Liver (tissue), 3 donors: Measurements from ENCODE around the gene LYPD3.

Experiments
- EGR1 ChIP-seq, 2 donors: IDR thresholded peaks; 2 replicates each; pipeline ENCODE4 v1.6.1; 2016 to 2018; ENCODE audit warnings: antibody characterized with exemption in 2 of 2, low read depth in 2 of 2
- GABPA ChIP-seq, 2 donors: IDR thresholded peaks in 1 of 2; conservative IDR thresholded peaks in 1 of 2; 2 replicates each; pipeline ENCODE4 v1.6.1; 2016; ENCODE audit warnings: antibody characterized with exemption in 2 of 2, mild to moderate bottlenecking in 1 of 2, moderate library complexity in 1 of 2
- RAD21 ChIP-seq, 2 donors: IDR thresholded peaks; 2 replicates each; pipeline ENCODE4 v1.6.1; 2016; ENCODE audit warnings: antibody characterized with exemption in 2 of 2, mild to moderate bottlenecking in 2 of 2
- SP1 ChIP-seq: IDR thresholded peaks from 2 replicates; pipeline ENCODE4 v1.6.1; 2018; ENCODE audit warnings: antibody characterized with exemption, mild to moderate bottlenecking
- TF ChIP-seq, protein P1 (sequence below): fragments of 150-350 bp; IDR thresholded peaks from 2 replicates; pipeline ENCODE4 v1.5.1; 2017; ENCODE audit warnings: improper control_type of control experiment, low read depth, low read length; ENCODE audit not compliant: missing input control
- TF ChIP-seq, protein P2 (sequence below): IDR thresholded peaks from 2 replicates; pipeline ENCODE4 v1.6.1; 2016; ENCODE audit warnings: antibody characterized with exemption, mild to moderate bottlenecking
- TF ChIP-seq, protein P3 (sequence below): IDR thresholded peaks from 2 replicates; pipeline ENCODE4 v1.6.1; 2016; ENCODE audit warnings: antibody characterized with exemption
- donor health status: healthy.
- donor health status: healthy.

DNA sequence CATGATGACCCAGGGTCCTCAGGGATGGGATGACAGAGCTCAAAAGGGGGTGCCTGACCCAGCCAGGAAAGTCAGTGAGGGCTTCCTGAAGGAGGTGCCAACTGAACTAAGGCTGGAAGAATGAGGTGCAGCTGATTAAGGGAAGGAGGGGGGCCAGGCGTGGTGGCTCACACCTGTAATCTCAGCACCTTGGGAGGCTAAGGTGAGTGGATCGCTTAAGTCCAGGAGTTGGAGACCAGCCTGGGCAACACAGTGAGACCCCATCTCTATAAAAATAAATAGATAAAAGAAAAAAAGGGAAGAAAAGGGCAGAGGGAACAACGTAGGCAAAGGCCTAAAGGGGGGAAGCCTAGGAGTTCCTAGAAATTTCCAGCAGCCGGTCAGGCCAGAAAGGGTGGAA lies 9.1 kb upstream of the LYPD3 start:
- TF ChIP-seq, protein P1, sequence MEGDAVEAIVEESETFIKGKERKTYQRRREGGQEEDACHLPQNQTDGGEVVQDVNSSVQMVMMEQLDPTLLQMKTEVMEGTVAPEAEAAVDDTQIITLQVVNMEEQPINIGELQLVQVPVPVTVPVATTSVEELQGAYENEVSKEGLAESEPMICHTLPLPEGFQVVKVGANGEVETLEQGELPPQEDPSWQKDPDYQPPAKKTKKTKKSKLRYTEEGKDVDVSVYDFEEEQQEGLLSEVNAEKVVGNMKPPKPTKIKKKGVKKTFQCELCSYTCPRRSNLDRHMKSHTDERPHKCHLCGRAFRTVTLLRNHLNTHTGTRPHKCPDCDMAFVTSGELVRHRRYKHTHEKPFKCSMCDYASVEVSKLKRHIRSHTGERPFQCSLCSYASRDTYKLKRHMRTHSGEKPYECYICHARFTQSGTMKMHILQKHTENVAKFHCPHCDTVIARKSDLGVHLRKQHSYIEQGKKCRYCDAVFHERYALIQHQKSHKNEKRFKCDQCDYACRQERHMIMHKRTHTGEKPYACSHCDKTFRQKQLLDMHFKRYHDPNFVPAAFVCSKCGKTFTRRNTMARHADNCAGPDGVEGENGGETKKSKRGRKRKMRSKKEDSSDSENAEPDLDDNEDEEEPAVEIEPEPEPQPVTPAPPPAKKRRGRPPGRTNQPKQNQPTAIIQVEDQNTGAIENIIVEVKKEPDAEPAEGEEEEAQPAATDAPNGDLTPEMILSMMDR, result no peak
- TF ChIP-seq GABPA (IDR thresholded peaks at IDR 0.05 in 1 of 2, conservative IDR thresholded peaks at IDR 0.05 in 1 of 2) (no peak), RAD21 (IDR thresholded peaks at IDR 0.05) (no peak), EGR1 (IDR thresholded peaks at IDR 0.05; ENCODE audit: low read depth in 2 of 2) (no peak), SP1 (no peak)
- TF ChIP-seq, protein P2, sequence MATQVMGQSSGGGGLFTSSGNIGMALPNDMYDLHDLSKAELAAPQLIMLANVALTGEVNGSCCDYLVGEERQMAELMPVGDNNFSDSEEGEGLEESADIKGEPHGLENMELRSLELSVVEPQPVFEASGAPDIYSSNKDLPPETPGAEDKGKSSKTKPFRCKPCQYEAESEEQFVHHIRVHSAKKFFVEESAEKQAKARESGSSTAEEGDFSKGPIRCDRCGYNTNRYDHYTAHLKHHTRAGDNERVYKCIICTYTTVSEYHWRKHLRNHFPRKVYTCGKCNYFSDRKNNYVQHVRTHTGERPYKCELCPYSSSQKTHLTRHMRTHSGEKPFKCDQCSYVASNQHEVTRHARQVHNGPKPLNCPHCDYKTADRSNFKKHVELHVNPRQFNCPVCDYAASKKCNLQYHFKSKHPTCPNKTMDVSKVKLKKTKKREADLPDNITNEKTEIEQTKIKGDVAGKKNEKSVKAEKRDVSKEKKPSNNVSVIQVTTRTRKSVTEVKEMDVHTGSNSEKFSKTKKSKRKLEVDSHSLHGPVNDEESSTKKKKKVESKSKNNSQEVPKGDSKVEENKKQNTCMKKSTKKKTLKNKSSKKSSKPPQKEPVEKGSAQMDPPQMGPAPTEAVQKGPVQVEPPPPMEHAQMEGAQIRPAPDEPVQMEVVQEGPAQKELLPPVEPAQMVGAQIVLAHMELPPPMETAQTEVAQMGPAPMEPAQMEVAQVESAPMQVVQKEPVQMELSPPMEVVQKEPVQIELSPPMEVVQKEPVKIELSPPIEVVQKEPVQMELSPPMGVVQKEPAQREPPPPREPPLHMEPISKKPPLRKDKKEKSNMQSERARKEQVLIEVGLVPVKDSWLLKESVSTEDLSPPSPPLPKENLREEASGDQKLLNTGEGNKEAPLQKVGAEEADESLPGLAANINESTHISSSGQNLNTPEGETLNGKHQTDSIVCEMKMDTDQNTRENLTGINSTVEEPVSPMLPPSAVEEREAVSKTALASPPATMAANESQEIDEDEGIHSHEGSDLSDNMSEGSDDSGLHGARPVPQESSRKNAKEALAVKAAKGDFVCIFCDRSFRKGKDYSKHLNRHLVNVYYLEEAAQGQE, result no peak
- TF ChIP-seq, protein P3, sequence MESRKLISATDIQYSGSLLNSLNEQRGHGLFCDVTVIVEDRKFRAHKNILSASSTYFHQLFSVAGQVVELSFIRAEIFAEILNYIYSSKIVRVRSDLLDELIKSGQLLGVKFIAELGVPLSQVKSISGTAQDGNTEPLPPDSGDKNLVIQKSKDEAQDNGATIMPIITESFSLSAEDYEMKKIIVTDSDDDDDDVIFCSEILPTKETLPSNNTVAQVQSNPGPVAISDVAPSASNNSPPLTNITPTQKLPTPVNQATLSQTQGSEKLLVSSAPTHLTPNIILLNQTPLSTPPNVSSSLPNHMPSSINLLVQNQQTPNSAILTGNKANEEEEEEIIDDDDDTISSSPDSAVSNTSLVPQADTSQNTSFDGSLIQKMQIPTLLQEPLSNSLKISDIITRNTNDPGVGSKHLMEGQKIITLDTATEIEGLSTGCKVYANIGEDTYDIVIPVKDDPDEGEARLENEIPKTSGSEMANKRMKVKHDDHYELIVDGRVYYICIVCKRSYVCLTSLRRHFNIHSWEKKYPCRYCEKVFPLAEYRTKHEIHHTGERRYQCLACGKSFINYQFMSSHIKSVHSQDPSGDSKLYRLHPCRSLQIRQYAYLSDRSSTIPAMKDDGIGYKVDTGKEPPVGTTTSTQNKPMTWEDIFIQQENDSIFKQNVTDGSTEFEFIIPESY, result no peak
